Measurements from ENCODE around the gene VSNL1. TPM values are rescaled to one million over a fixed set of nuclear protein-coding genes. Genes with fewer than 3 reads are reported as not detected.

VSNL1 gene
- total and polyA plus RNA-seq, 2 donors (not counting 1 experiment from before 2014, with no cell fraction given) = not detected

GRCh38 chr2:17543131-17543660 lies 2.7 kb downstream of the VSNL1 start:
- CTCF ChIA-PET = no interaction called here

GRCh38 chr2:17543848-17544247 lies 3.4 kb downstream of the VSNL1 start:
- Mint-ChIP-seq H3K9me3 (ENCODE audit: insufficient read depth) (no peaks in the 10 kb centered on the region), H3K4me3 (no peak overlapping the region), H3K4me1 (peaks cover 16% of the 10 kb centered on the region), H3K27me3 (peaks cover 61% of the 10 kb centered on the region), H3K27ac (no peak overlapping the region)
- H3K27me3 ChIP-seq (replicated peaks in 1 of 4; ENCODE audit: control extremely low read depth in 1 of 4, control insufficient read depth in 3 of 4, insufficient read depth in 4 of 4, low read length in 3 of 4) = peaks cover 0 to 44% (median 33%) of the 10 kb centered on the region in 4 experiments
- H3K79me2 ChIP-seq (ENCODE audit: control insufficient read depth, insufficient read depth, low read length) = no peaks in the 10 kb centered on the region
- H3K27ac ChIP-seq (ENCODE audit: low read length in 2 of 2) = no peak overlapping the region
- no peaks in the 10 kb centered on the region for H3K9me3 ChIP-seq (ENCODE audit: control extremely low read depth in 1 of 3, control insufficient read depth in 2 of 3, insufficient read depth in 1 of 3, low read length in 2 of 3)
- ATAC-seq (ENCODE audit: low read depth) (no peak), DNase-seq (no peak)
- no peaks in the 10 kb centered on the region for H4K20me1 ChIP-seq (ENCODE audit: control insufficient read depth, insufficient read depth, low read length, poor library complexity, severe bottlenecking)
- H3K36me3 ChIP-seq (replicated peaks in 1 of 2; ENCODE audit: control extremely low read depth in 1 of 2, control insufficient read depth in 1 of 2, extremely low read depth in 1 of 2, insufficient read depth in 2 of 2, low read length in 1 of 2) = no peaks in the 10 kb centered on the region
- no peak overlapping the region for H3K4me3 ChIP-seq (ENCODE audit: control extremely low read depth in 1 of 5, extremely low read depth in 1 of 5, insufficient read depth in 1 of 5, low read depth in 2 of 5, low read length in 4 of 5)
- intact Hi-C loops (cut with micrococcal nuclease) = no loop called here
- no peak overlapping the region for H3K4me2 ChIP-seq (replicated peaks; ENCODE audit: low read depth, low read length, poor library complexity, severe bottlenecking)
- H2AFZ ChIP-seq (ENCODE audit: insufficient read depth, low read depth, low read length, poor library complexity, severe bottlenecking) = no peak overlapping the region
- POLR2A ChIA-PET = no interaction called here
- TF ChIP-seq EZH2 (IDR thresholded peaks at IDR 0.05; ENCODE audit: borderline replicate concordance, insufficient read depth, low read depth, low read length, poor library complexity, severe bottlenecking) = no peak
- TF ChIP-seq CTCF (IDR thresholded peaks at IDR 0.05) = no peak
- H3K4me1 ChIP-seq (ENCODE audit: control insufficient read depth in 2 of 2, insufficient read depth in 2 of 2, low read length in 2 of 2) = peaks cover 3 to 7% of the 10 kb centered on the region in 2 donors
- CTCF ChIA-PET = no interaction called here
- H3K9ac ChIP-seq (ENCODE audit: low read length) = no peak overlapping the region

More at GRCh38 chr2:17543131-17543660, 2.7 kb downstream of the VSNL1 start:
- no peak overlapping the region for H3K4me3 Mint-ChIP-seq
- no peak overlapping the region for H3K4me3 ChIP-seq (ENCODE audit: control extremely low read depth in 1 of 5, extremely low read depth in 1 of 5, insufficient read depth in 1 of 5, low read depth in 2 of 5, low read length in 4 of 5)
- H3K27me3 ChIP-seq (replicated peaks in 1 of 4; ENCODE audit: control extremely low read depth in 1 of 4, control insufficient read depth in 3 of 4, insufficient read depth in 4 of 4, low read length in 3 of 4) = peaks cover 0 to 48% (median 34%) of the 10 kb centered on the region in 4 experiments
- DNase-seq = no peak
- peaks cover 20% of the 10 kb centered on the region for H3K4me1 Mint-ChIP-seq
- H3K27ac Mint-ChIP-seq = no peak overlapping the region
- H3K9me3 Mint-ChIP-seq (ENCODE audit: insufficient read depth) = no peaks in the 10 kb centered on the region
- peaks cover 5 to 14% of the 10 kb centered on the region in 2 donors for H3K4me1 ChIP-seq (ENCODE audit: control insufficient read depth in 2 of 2, insufficient read depth in 2 of 2, low read length in 2 of 2)
- POLR2A ChIA-PET = no interaction called here
- H3K9me3 ChIP-seq (ENCODE audit: control extremely low read depth in 1 of 3, control insufficient read depth in 2 of 3, insufficient read depth in 1 of 3, low read length in 2 of 3) = no peaks in the 10 kb centered on the region
- intact Hi-C loops (cut with micrococcal nuclease) = no loop called here
- H3K27ac ChIP-seq (ENCODE audit: low read length in 2 of 2) = no peak overlapping the region
- H3K36me3 ChIP-seq (replicated peaks in 1 of 2; ENCODE audit: control extremely low read depth in 1 of 2, control insufficient read depth in 1 of 2, extremely low read depth in 1 of 2, insufficient read depth in 2 of 2, low read length in 1 of 2) = no peaks in the 10 kb centered on the region
- H3K79me2 ChIP-seq (ENCODE audit: control insufficient read depth, insufficient read depth, low read length) = no peaks in the 10 kb centered on the region
- WGBS (ENCODE audit: insufficient coverage) = 62% methylated on average over 4 of the region's 6 CpGs
- no peak overlapping the region for H3K9ac ChIP-seq (ENCODE audit: low read length)
- H4K20me1 ChIP-seq (ENCODE audit: control insufficient read depth, insufficient read depth, low read length, poor library complexity, severe bottlenecking) = no peaks in the 10 kb centered on the region
- no peak for TF ChIP-seq CTCF (IDR thresholded peaks at IDR 0.05)
- no peak for TF ChIP-seq EZH2 (IDR thresholded peaks at IDR 0.05; ENCODE audit: borderline replicate concordance, insufficient read depth, low read depth, low read length, poor library complexity, severe bottlenecking)
- H3K27me3 Mint-ChIP-seq = peaks cover 59% of the 10 kb centered on the region
- no peak overlapping the region for H2AFZ ChIP-seq (ENCODE audit: insufficient read depth, low read depth, low read length, poor library complexity, severe bottlenecking)
- ATAC-seq (ENCODE audit: low read depth) = no peak
- H3K4me2 ChIP-seq (replicated peaks; ENCODE audit: low read depth, low read length, poor library complexity, severe bottlenecking) = no peak overlapping the region

Measured in B cell (primary cell).